GM19025 (cell line): ENCODE data around the gene EGR2.
"Not testable (repeated sequence)": the region's sequence is repeated elsewhere in the genome, so short reads cannot be mapped to it uniquely, and the experiment has no call there.

Source experiments
- ATAC-seq: cut with Tn5 transposase; IDR thresholded peaks from one replicate; pipeline ENCODE4 v1.9.1; 2021; ENCODE audit warnings: mild to moderate bottlenecking, low read depth, moderate library complexity; ENCODE audit not compliant: unreplicated experiment

Gene EGR2

GRCh38 chr10:62795762-62796161, 20.4 kb downstream of the EGR2 start:
- ATAC-seq = no peak

DNA sequence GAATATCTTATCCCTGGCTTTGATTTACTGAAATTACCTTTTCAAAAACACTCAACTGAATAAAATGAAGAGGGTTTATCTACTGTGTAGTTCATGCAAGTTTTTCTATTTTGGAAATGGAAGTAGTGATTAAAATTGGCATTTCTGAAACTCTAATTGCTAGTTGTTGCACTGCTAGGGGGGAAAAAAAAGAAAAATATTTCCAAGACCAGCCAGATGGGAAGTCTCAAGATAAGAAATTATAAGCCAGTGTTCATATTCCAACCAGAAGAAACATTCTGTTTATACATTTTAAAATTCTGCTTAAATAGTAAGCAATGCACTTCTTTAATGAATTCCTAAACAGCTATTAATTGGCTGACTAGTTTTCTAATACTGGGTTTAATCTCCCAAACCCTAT, 21.1 kb downstream of the EGR2 start:
- ATAC-seq = no peak

- no peak for ATAC-seq
Observed at GRCh38 chr10:62794306-62794705, 21.9 kb downstream of the EGR2 start.

- no peak for ATAC-seq
Observed at GRCh38 chr10:62792261-62792660, 23.9 kb downstream of the EGR2 start.

DNA sequence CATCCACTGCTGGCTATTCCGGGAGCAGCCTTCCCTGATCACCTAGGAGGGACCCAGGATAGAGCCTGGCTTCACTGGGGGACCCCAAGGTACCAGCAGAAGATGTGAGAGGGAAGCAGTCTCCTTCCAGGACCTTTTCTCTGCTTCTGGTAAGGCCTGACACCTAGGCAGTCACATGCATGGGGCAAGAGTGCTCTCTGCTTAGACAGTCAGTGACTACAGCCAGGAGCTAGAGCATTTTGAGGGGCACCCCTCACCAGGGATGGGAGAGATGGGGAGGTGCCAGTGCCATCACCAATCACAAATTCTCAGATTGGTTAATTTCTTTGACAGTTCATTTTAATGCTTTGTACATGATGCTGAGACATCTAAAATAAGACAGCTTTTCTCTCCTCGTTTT, 25.6 kb downstream of the EGR2 start:
- no peak for ATAC-seq

DNA sequence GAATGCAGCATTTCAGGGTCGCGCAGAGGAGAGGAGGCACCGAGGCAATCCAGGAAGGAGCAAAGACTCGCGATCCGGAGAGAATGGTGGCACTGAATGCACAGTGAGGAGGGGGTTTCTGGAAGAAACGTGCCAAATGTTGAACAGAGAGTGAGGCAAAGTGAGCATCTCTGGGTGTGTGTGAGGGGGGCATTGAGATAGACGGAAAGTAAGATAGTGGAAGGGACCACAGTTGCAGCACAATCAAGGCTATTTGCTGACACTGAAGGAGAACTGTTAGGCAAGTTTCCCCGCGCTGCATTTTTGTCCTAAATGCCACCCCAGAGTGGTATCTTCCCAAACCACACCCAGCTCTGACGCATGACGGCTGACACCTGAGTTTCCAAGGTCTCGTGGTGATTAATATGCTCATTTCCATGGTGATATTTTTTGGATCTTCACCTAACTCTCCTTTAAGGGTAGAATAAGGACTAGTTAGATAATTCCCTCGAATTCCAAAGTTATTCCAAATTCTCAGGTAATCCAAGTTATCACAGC, 26.1 kb downstream of the EGR2 start:
- no peak for ATAC-seq

- ATAC-seq = no peak
Observed at GRCh38 chr10:62788861-62789467, 27.2 kb downstream of the EGR2 start.

DNA sequence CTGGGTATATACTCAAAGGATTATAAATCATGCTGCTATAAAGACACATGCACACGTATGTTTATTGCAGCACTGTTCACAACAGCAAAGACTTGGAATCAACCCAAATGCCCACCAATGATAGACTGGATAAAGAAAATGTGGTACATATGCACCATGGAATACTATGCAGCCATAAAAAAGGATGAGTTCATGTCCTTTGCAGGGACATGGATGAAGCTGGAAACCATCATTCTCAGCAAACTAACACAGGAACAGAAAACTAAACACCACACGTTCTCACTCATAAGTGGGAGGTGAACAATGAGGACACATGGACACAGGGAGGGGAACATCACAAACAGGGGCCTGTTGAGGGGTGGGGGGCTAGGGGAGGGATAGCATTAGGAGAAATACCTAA, 27.9 kb downstream of the EGR2 start:
- not testable (repeated sequence) for ATAC-seq

- not testable (repeated sequence) for ATAC-seq
Observed at GRCh38 chr10:62784537-62784936, 31.6 kb downstream of the EGR2 start.

DNA sequence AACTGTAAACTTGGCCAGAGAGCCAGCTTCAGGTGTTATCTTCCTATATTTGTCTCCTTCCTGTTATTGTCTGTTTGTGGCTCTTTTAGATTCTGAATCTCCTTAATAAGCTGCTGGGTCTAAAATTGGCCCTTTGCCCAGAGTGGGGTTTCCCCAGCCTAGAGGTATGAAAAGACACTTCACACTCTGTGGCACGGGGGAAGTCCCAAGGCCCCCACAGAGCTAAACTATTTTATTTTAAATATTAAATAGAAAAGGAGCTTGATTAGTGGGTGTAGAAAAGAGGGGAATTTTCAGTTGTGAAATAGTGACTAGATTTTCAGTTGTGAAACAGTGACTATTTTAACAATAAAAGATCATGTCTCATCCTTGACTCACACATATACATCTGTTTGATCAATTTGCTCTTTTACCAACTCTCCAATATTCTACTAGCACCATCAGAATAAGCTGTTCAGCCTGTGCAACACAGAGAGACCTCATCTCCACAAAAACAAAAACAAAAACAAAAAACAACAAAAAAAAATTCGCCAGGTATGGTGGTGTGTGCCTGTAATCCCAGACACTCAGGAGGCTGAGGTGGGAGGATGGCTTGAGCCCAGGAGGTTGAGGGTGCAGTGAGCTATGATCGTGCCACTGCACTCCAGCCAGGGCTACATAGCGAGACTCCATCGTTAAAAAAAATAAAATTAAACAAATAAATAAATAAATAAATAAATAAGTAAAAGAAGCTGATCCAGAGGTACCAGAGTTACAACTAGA, 36.5 kb downstream of the EGR2 start:
- ATAC-seq = peak; percentile 92

DNA sequence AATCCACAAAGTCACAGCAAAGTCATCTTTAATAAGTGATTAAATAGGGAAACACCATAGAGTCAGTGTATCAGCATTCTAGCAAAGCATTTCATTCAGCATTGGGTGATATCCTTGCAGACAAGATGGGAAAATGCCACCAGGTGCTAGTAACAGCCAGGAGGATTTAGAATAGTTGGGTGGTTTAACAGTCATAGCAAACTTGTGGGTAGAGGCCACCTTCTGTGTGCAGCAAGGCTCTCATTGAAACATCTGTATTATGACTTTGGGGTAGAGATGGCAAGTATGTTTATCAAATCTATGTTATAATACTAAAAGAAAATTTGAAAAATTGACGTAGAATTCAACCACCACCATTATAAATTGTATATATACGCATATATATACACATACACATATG, 38.0 kb downstream of the EGR2 start:
- ATAC-seq = no peak

DNA sequence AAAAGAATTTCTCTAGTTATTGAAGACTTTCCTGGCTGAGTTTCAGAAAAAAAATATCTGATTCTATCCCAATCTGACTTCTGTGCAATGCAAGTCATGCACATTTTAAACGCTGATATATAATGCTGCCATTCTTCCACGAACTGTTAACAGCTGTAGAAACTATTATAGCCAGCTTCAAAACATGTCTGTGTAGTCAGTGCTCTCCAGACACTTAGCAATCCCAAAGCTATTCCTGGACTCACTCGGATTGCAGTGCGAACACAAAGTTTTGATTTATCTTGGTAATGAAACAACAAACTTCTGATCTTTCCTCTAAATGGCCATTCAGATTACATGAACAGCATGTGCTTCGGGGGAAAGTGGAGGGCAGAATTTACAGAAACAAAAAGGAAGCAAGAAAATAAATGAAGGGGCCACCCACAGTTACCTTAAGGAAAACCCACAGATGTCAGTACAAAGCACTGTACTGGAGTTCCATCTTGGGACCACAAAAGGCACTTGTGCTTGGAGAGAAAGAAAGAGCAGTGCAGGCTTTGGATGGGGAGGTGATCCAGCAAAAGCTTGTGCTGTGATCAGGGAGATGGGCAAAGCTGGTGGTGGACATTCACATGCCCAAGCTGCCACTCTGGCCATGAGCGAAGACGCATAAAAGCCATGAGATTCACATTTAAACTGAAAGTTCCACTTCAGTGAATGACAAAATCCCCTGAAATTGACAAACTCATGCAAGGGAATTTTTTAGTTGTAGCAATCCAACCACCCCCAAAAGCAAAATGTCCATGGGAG, 43.8 kb downstream of the EGR2 start:
- no peak for ATAC-seq

DNA sequence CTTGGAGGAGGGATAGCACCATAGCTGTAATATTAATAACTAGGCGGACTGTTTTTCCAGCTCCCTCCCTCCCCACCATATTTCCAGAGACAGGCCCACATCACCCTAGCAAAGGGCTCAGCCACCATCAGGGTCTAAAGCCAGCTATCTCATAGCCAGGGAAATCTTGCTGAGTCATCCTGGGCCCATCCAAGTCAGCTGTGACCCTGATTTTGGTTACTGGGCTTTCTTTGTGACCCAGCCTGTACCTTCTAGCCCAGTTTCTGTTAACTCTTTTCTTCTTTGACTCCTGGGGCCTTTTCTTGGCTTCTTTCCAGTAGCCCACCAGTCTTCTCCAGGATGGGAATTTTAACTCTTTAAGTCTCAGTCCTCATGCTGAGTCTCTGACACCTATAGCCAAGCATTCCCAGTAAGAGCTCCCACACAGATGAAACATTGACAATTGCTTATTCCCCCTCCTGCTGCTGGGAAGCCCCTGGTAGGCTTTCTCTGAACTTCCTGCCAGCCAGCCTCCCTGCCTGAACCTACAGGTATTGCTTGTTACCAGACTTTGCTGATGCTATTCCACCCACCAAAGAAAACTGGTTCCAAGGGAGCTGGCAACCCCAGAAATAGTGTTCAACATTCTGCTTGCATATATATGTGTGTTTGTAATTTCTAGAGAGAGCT, 46.5 kb downstream of the EGR2 start:
- ATAC-seq = peak; percentile 55

GRCh38 chr10:62766386-62766785, 49.8 kb downstream of the EGR2 start:
- no peak for ATAC-seq

GRCh38 chr10:62765726-62766125, 50.4 kb downstream of the EGR2 start:
- ATAC-seq = no peak

GRCh38 chr10:62764011-62764410, 52.2 kb downstream of the EGR2 start:
- ATAC-seq = no peak

- ATAC-seq = no peak
Observed at GRCh38 chr10:62763155-62763554, 53.0 kb downstream of the EGR2 start.
